NOMO-1 (cell line): ENCODE measurements around the gene P2RY2.
A peak's percentile ranks its signal among the peaks of the same experiment; 100 is the strongest.

ENCODE experiments used
- DNase-seq, 2 experiments: peaks; one replicate each; lab custom pipeline; 2025; ENCODE audit not compliant: unreplicated experiment in 2 of 2; lab: John Stamatoyannopoulos, UW

Gene P2RY2

GRCh38 chr11:73240190-73240781 is 22.2 kb downstream of the P2RY2 start:
- no peak for DNase-seq

DNA sequence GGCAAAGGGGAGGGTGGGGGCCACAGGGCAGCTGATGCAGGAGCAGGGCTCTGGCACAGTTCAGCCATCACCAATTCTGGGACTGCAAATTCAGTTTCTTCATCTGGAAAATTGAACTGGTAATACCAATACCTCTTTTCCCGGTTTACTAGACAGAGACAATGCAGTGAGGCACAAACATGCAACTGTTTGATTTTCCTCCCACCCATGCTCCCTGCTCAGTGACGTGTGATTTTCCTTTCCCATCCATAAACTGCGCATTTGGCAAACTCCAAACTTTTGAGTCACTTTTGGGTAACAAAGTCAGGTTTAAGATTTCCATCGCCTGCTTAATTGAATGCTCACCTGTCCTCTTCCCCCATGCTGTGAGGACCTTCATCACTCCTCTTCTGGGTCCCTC is 23.2 kb downstream of the P2RY2 start:
- no peak for DNase-seq

GRCh38 chr11:73242251-73243092 is 24.4 kb downstream of the P2RY2 start:
- DNase-seq: peak; percentile 22 to 29

DNA sequence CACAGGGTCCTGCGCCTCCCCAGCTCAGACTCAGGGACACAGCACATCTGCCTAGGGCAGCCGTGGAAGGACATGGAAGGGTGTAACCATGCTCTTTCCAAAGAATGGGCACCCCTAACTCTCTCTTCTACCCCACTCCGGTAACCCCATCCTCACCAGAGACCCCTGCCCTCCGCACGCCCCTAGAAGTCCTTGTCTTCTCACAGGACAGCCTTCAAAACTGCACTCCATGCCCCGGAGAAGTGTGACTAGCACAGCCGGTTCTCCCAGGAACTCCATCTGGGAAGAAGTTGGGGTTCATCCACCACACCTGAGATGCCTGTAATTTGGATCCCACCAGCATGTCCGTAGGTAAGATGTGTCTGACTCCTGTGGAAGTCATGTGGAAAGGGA is 25.0 kb downstream of the P2RY2 start:
- no peak for DNase-seq

DNA sequence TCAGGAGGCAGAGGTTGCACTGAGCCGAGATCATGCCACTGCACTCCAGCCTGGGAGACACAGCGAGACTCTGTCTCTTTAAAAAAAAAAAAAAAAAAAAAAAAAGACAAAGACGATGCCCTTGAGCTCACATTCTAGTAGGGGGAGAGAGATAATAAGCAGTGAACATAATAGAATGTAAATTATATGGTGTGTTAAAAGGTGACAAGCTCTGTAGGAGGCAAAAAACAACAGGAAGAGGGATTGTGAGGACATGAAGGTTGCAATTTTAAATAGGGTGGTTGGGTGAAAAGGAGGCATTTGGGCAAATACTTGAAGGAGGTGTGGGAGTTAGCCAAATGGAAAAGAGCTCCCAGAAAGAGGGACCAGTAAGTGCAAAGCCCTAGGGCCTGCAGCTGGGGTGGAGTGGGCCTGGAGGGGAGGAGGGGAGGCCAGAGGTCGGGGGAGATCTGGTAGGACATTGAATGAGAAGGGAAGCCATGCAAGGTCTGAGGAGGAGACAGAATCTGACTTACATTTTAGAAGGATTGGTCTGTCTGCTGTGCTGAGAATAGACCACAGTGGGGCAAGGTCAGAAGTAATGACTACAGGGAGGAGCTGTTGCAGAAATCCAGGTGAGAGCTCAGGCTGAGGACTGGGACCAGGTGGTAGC is 26.6 kb downstream of the P2RY2 start:
- DNase-seq: no peak

DNA sequence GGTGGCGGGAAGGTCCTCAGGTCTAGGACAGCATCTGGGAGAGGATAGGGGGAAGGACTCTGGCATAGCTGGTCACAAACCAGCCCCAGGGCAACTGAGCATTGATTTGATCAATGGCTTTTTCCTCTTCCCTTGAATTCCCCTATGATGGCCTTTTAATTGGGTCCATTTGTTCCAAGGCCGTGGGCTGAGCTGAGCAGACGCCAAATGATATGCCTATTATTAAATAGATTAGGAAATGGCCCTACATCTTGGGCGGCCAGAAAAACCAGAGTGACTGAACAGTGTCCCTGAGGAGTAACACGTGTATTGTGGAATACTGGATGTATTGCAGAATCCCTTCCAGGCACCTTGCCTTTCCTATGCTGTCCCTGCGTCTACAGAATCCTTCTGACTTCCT is 27.4 kb downstream of the P2RY2 start:
- no peak for DNase-seq

DNA sequence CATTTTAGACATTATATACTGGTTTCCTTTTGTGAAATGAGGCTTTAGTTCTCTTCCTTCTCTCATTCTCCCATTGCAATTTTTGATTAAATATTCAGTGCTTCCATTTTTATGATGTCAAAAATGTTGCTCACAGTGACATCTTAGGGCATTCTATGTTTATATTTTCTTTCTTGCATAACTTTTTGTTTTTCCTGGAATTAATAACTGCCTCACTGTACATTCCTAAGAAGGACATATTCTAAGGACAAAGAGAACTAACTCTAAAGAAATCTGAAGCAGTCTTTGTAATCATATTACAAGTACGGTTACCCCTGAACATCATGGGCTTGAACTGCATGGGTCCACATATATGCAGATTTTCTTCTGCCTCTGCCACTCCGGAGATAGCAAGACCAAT is 28.2 kb downstream of the P2RY2 start:
- no peak for DNase-seq

DNA sequence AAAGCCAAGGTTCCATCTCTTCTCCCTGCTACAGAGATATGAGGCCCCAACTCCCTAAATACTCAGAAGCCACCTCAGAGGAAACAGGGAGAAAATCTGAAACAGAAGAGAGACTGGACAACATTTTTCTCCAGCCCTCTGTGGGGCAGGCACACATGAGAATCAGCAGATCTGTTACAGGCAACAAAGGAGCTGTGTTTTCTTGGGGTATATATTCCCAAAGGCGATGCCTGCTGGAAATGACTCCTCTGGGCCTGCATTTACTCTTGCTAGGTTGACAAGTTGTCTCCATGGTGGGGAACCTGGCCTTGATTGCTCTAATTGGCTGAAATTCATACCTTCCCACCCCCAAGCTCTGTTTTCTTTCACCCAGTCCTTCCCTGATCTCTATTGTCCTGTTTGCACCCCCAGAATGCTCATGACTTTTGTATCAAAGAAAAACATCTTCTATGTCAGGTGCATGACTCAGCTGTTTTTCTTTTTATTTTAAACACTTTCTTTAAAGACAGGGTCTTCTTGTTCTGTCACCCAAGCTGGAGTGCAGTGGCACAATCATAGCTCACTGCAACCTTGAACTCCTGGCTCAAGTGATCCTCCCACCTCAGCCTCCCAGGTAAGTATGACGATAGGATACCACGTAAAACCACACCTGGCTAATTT is 30.6 kb downstream of the P2RY2 start:
- no peak for DNase-seq

DNA sequence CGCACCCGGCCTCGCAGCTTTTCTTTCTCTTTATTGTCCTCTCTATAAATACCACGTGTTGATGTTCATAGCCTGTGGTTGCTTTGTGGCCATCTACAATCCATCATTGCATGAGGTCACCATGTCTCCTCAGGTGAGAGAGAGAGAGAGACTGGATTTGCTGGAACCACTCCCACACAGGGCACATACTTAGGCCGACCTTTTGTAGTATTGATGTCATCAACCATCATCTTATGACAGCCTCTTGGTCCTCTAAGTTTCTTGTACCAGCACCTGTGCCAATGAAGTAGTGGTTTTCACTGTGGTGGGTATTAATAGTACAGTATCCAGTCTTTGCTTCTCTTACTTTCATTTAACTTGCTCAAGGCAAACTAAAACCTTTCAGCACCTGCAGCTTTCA is 31.2 kb downstream of the P2RY2 start:
- DNase-seq: no peak

- DNase-seq: peak; percentile 25 to 42
These were observed 32.0 kb downstream of the P2RY2 start for GRCh38 chr11:73249853-73250783.

DNA sequence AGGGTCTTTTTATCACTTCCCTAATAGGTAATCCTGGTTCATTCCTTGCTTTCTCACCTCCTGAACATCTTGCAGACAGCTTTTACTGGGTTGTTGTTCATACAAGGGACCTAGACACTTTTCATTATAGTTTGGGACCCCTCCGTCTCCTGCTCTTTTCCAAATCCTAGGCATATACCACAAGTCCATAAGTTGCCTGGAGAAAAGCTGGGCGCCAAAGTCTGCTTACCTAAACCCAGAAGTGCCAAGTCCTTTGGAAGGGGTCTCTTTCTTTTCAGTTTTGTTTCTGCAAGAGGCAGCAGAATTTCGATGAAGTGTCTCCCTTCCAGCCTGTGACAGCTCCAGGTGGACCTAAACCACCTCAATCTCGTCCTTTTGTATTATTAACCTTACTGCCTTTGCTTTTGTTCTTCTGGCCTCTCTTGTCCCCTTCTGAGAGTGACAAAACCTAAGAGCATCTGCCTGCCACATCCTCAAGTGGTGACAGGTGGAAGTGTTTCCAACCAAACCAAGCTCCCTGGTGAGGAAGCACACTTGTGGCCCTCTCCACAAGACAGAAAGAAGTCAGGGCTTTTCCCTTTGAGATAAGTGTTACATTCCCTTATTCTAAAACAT is 34.6 kb downstream of the P2RY2 start:
- peak in 1 of 2 experiments; percentile 34 for DNase-seq

DNA sequence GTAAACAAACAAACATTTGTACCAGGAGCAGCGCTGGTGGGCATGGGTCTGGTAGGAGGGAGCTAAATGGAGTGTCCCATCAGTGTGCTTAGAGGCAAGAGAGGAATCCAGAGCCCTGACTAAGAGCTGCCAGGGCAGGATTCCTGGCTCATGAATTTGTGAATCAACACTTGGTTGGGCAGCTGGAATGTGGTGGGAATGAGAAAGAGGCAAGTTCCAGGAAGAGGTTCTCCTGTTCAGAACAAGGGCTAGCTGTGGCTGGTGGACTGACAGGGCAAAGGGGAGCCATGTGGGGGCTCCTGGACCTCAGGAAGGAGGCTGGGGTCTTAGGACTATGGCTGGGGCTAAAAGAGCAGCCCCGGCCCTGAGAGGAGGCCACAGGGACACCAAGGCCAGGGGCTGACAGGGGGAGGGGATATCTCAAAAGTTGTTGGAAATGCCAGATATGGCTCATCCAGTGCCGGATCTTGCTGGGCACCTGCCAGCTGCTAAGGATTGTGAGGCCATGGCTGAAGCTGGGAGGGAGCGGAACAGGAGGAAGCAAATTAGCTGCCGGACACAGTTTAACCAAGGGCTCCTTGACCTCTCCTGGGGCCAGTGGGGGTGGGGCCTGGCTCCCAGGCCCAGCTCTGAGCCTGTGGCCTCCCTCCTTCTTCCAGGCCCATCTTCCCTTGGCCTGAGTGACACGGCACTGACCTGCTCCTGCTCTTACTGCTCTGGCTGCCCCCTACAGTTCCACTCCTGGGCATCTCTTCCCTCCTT is 39.4 kb downstream of the P2RY2 start:
- DNase-seq: no peak

DNA sequence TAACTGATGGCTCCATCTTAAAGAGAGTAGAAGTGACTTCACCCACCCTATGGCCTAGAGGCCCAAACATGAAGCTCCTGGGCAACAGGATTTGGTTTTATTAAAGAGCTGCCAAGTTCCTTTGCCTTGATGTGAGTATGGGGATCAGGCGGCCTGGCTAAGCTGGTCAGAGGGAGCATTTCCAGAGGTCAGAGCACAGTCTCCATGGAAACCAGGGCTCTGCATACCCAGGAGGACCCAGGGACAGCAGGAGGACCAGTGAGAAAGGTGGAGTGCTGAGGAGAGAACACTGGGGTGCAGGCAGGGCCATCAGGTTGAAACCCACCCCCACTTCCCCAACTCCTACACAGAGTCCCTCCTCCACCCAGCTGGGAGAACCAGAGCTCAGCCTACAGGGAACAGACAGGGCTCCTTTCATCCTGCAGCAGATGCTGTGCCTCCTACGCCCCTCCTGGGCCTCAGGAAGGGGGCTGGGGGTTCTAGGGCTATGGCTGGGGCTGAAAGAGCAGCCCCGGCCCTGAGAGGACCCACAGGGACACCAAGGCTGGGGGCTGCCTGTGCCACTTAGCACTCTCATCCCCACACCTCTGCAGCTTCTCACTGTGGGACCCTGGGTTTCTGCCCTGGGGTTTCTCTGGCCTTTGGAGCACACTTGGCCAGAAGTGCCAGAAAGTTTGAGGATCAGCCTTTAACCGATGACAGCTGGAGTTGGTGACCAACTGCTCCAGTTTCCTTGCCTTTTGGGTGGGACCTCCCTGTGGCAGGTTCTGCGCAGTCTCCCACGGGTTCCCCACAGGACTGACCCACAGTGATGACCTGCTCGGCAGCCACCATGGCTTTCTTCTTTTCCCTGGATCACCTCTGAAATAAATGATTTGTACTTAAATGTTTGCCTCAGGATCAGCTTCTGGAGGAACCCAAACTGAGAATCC is 40.3 kb downstream of the P2RY2 start:
- DNase-seq: no peak

GRCh38 chr11:73259406-73260126 is 41.5 kb downstream of the P2RY2 start:
- DNase-seq: no peak

DNA sequence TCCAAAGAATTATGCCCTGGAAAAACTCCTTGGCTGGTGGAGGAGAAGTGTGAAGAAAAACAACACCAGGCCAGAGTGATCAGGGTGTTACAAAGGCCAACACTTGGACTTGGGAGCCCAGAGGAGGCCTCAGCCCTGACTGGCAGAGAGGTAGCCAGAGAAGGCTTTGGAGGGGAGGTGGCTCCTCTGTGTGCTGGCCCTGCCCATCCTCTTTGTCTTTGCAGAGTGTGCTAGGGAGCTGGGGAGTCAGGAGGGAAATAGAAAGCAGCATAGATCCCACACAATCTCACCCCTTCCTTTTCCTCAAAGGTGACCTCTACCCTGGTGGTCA is 42.0 kb downstream of the P2RY2 start:
- no peak for DNase-seq

GRCh38 chr11:73262851-73263495 is 44.9 kb downstream of the P2RY2 start:
- no peak for DNase-seq

DNA sequence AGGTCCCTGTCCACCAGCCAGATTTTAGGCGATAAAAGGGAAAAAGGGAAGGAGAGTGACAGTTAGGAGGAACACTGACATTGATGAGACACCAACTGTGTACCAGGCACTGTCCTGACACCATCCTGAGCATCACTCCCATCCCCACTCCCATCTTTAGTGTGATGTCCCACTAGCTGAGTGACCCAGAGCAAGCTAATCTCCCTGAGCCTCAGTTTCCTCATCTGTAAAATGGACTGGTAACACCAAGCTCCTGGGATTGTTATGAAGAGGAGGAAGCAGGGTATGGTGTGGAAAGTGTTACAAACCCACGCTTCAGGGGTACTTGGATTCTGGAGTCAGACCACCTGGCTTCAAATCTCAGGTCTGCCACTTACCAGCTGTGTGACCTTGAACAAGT is 45.6 kb downstream of the P2RY2 start:
- no peak for DNase-seq
